GM21528 (cell line): ENCODE results near the gene CABLES1.
"Not testable (repeated sequence)": the region's sequence is repeated elsewhere in the genome, so short reads cannot be mapped to it uniquely, and the experiment has no call there.

Experiments used
- ATAC-seq: cut with Tn5 transposase; IDR thresholded peaks from one replicate; pipeline ENCODE4 v1.9.1; 2021; ENCODE audit warnings: mild to moderate bottlenecking, moderate library complexity; ENCODE audit not compliant: unreplicated experiment, low FRiP score

Gene CABLES1

GRCh38 chr18:23134780-23135549, at the start of gene CABLES1:
Gene CABLES1, plus strand, starts transcription at chr18:23135485. Its CDS starts 278 bp downstream, at chr18:23135763.
- peak; percentile 25 for ATAC-seq

- ATAC-seq, result no peak
These were observed 47.9 kb upstream of the CABLES1 start for GRCh38 chr18:23087352-23087751.

GRCh38 chr18:23088310-23088709, 47.0 kb upstream of the CABLES1 start:
- ATAC-seq, result no peak

- not testable (repeated sequence) for ATAC-seq
These were observed 44.0 kb upstream of the CABLES1 start for GRCh38 chr18:23091017-23091993.

GRCh38 chr18:23092121-23092520, 43.2 kb upstream of the CABLES1 start:
- ATAC-seq, result no peak

GRCh38 chr18:23093130-23093529, 42.2 kb upstream of the CABLES1 start:
- ATAC-seq, result not testable (repeated sequence)

- no peak for ATAC-seq
These were observed 41.5 kb upstream of the CABLES1 start for GRCh38 chr18:23093772-23094171.

GRCh38 chr18:23094411-23095190, 40.7 kb upstream of the CABLES1 start:
- no peak for ATAC-seq

- no peak for ATAC-seq
These were observed 39.8 kb upstream of the CABLES1 start for GRCh38 chr18:23095463-23095862.

GRCh38 chr18:23097016-23097415, 38.3 kb upstream of the CABLES1 start:
- not testable (repeated sequence) for ATAC-seq

- no peak for ATAC-seq
These were observed 35.7 kb upstream of the CABLES1 start for GRCh38 chr18:23099621-23100020.

- no peak for ATAC-seq
These were observed 33.3 kb upstream of the CABLES1 start for GRCh38 chr18:23101861-23102432.

- no peak for ATAC-seq
These were observed 32.6 kb upstream of the CABLES1 start for GRCh38 chr18:23102493-23103261.

GRCh38 chr18:23103449-23103848, 31.8 kb upstream of the CABLES1 start:
- ATAC-seq, result no peak

GRCh38 chr18:23105030-23105429, 30.3 kb upstream of the CABLES1 start:
- no peak for ATAC-seq

- ATAC-seq, result no peak
These were observed 29.6 kb upstream of the CABLES1 start for GRCh38 chr18:23105581-23106219.

- ATAC-seq, result no peak
These were observed 28.7 kb upstream of the CABLES1 start for GRCh38 chr18:23106575-23106974.

- ATAC-seq, result no peak
These were observed 27.6 kb upstream of the CABLES1 start for GRCh38 chr18:23107718-23108117.

GRCh38 chr18:23108496-23108895, 26.8 kb upstream of the CABLES1 start:
- ATAC-seq, result no peak
